Osteocyte (in vitro differentiated cells): ENCODE measurements around the gene CRYBG1. TPM values are rescaled to one million over a fixed set of nuclear protein-coding genes. Genes with fewer than 3 reads are reported as not detected.

ENCODE experiments used
- DNase-seq: peaks from one replicate; pipeline ENCODE4 v3.0.0; 2021; ENCODE audit warnings: mixed read lengths; ENCODE audit not compliant: unreplicated experiment; ENCODE audit errors: extremely low spot score
- H3K27ac Mint-ChIP-seq: one replicate; pipeline ENCODE4 v1.8.0; 2021; ENCODE audit warnings: mild to moderate bottlenecking, mixed read lengths; ENCODE audit not compliant: unreplicated experiment
- H3K27me3 Mint-ChIP-seq: one replicate; pipeline ENCODE4 v1.8.0; 2021; ENCODE audit warnings: mixed read lengths; ENCODE audit not compliant: unreplicated experiment
- H3K36me3 Mint-ChIP-seq: one replicate; pipeline ENCODE4 v1.8.0; 2021; ENCODE audit warnings: mixed read lengths; ENCODE audit not compliant: unreplicated experiment
- H3K4me1 Mint-ChIP-seq: one replicate; pipeline ENCODE4 v1.8.0; 2021; ENCODE audit warnings: mixed read lengths; ENCODE audit not compliant: unreplicated experiment
- H3K4me3 Mint-ChIP-seq: one replicate; pipeline ENCODE4 v1.8.0; 2021; ENCODE audit warnings: mild to moderate bottlenecking, moderate library complexity, mixed read lengths; ENCODE audit not compliant: unreplicated experiment
- H3K9me3 Mint-ChIP-seq: one replicate; pipeline ENCODE4 v1.8.0; 2021; ENCODE audit warnings: mixed read lengths; ENCODE audit not compliant: unreplicated experiment
- total RNA-seq: library from RNA; stranded (reverse); gene quantifications from 2 replicates; pipeline ENCODE4 v1.2.1, GENCODE V29; 2021
- TF ChIP-seq, protein P1 (sequence below): fragments of 200-600 bp; sonication (generic); IDR thresholded peaks from 2 replicates; pipeline ENCODE4 v1.5.0; 2021; ENCODE audit warnings: antibody characterized with exemption, mild to moderate bottlenecking, moderate library complexity

The CRYBG1 gene
- total RNA-seq, 1 donor from 2014 or later = 2.4 TPM

DNA sequence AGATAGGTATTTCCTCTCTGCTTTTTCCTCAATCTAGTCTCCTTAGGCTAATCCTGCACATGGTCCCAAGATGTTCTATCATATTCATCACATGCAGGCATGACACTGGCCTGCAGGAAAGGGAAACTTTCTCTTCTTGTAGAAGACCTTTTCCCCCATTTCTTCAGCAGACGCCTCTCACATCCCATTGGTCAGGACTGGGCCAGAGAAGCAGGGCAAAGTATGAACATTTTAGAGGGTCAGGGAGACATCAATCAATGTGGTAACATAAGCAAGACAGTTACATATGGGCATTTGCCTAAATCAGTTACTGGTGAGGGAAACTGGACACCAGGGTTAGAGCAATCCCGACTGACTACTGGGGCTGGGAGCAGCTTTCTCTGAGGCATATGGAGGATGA lies 90.1 kb downstream of the CRYBG1 start:
- Mint-ChIP-seq H3K4me1 (peaks cover 2% of the 10 kb centered on the region), H3K27me3 (peaks cover 19% of the 10 kb centered on the region), H3K36me3 (no peaks in the 10 kb centered on the region), H3K9me3 (no peaks in the 10 kb centered on the region), H3K27ac (no peak overlapping the region), H3K4me3 (no peak overlapping the region)
- TF ChIP-seq, protein P1, sequence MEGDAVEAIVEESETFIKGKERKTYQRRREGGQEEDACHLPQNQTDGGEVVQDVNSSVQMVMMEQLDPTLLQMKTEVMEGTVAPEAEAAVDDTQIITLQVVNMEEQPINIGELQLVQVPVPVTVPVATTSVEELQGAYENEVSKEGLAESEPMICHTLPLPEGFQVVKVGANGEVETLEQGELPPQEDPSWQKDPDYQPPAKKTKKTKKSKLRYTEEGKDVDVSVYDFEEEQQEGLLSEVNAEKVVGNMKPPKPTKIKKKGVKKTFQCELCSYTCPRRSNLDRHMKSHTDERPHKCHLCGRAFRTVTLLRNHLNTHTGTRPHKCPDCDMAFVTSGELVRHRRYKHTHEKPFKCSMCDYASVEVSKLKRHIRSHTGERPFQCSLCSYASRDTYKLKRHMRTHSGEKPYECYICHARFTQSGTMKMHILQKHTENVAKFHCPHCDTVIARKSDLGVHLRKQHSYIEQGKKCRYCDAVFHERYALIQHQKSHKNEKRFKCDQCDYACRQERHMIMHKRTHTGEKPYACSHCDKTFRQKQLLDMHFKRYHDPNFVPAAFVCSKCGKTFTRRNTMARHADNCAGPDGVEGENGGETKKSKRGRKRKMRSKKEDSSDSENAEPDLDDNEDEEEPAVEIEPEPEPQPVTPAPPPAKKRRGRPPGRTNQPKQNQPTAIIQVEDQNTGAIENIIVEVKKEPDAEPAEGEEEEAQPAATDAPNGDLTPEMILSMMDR = no peak
- no peak for DNase-seq

DNA sequence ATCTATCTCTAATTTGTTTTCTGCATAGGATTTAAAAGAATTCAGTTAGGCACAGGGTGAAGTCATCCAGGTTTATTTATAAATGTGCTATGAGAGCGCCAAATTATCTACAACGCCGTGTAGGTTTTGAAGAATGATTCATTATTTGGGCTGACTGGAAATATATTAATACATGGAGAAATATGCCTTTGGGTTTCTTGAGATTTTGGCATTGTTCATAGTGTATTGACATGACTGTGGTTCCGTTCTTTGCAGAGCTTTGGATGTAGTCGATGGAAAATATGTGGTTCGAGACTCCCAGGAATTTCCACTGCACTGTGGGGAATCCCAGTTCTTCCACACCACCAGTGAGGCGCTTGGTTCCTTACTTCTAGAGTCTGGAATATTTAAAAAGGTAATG lies 90.9 kb downstream of the CRYBG1 start:
- Mint-ChIP-seq H3K9me3 (no peaks in the 10 kb centered on the region), H3K4me3 (no peak overlapping the region), H3K36me3 (no peaks in the 10 kb centered on the region), H3K27ac (no peak overlapping the region), H3K4me1 (peaks cover 2% of the 10 kb centered on the region), H3K27me3 (peaks cover 26% of the 10 kb centered on the region)
- TF ChIP-seq, protein P1 = no peak
- no peak for DNase-seq

DNA sequence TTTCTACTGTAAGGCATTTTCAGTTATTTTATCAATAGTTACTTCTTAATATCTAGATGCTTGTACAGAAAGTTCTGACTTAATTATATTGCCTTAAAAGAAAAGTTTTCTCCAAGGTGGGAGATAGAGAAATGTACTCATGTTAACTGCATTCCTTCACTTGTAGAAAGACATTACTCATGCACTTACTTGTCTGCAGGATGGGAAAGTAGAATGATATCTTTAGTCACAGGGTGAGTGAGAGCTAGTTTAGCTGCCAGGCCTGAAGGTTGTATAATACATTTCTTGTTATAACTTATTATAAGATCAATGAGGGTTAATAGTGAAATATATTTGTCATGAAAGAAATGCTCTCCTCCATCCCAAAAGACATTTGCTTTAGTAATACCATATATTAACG lies 92.1 kb downstream of the CRYBG1 start:
- Mint-ChIP-seq H3K9me3 (no peaks in the 10 kb centered on the region), H3K4me1 (peaks cover 2% of the 10 kb centered on the region), H3K27me3 (peaks cover 33% of the 10 kb centered on the region), H3K36me3 (no peaks in the 10 kb centered on the region), H3K27ac (no peak overlapping the region), H3K4me3 (no peak overlapping the region)
- TF ChIP-seq, protein P1 = no peak
- DNase-seq = no peak

DNA sequence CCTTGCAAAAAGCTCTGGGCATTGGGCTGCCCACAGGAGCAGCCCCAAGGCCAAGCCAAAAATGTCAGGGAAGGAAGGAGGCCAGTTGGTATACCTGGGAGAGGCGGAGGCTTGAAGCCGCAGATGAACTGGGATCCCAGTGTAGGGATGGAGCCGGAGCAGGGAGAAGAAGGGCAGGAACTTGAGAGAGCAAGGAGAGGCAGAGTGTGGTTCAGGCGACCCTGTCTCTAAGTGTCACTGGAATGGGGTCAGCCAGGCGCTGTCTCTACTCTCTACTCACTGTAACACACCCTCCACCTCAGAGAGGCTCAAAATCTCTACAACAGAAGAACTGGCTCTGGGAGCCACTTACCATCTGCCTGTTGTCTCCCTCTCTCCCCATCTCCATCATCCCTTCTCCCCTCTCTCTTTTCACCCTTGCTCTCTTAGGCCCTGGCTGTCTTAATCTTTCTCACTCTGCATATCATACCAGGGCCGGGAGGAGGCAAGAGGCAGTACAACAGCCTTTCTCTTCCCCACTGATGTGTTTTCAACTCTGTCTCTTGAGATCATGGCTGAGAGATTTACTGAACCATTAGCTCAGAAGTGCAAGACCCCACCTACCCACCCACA lies 93.3 kb downstream of the CRYBG1 start:
- no peak overlapping the region for H3K27ac Mint-ChIP-seq
- TF ChIP-seq, protein P1 = no peak
- no peak for DNase-seq
- H3K4me1 Mint-ChIP-seq = peaks cover 2% of the 10 kb centered on the region
- no peak overlapping the region for H3K4me3 Mint-ChIP-seq
- H3K27me3 Mint-ChIP-seq = peaks cover 43% of the 10 kb centered on the region
- H3K36me3 Mint-ChIP-seq = no peaks in the 10 kb centered on the region
- no peaks in the 10 kb centered on the region for H3K9me3 Mint-ChIP-seq

DNA sequence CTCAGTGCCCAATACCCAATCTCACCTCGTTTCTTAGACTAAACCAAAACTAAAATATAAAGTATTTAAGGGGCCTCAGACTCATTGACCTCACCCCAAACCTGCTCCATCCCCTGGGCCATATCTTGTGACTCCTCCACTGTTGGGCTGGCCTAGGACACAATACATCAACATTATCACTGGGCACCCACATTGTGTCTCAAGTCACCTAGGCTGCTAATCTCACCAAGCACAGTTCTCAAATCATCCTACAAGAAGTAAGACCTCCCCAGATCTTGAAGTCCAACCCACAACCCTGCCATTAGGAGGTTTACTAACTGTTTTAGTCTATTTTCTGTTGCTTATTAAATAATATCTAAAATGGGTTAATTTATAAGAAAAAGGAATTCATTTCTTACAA lies 96.2 kb downstream of the CRYBG1 start:
- no peak overlapping the region for H3K4me3 Mint-ChIP-seq
- H3K36me3 Mint-ChIP-seq = no peaks in the 10 kb centered on the region
- H3K27me3 Mint-ChIP-seq = peaks cover 60% of the 10 kb centered on the region
- no peaks in the 10 kb centered on the region for H3K4me1 Mint-ChIP-seq
- no peaks in the 10 kb centered on the region for H3K9me3 Mint-ChIP-seq
- TF ChIP-seq, protein P1 = no peak
- DNase-seq = no peak
- no peak overlapping the region for H3K27ac Mint-ChIP-seq
